Endothelial cell (in vitro differentiated cells): ENCODE results near the gene MVP. TPM values are rescaled to one million over a fixed set of nuclear protein-coding genes. Genes with fewer than 3 reads are reported as not detected.
A peak's percentile ranks its signal among the peaks of the same experiment; 100 is the strongest.

Experiments used
- DNase-seq: peaks from one replicate; pipeline ENCODE4 v3.0.0; 2021; ENCODE audit warnings: low spot score
- H3K27ac Mint-ChIP-seq: one replicate; pipeline ENCODE4 v1.8.0; 2021; ENCODE audit warnings: mixed read lengths, inconsistent platforms; ENCODE audit not compliant: unreplicated experiment
- H3K27me3 Mint-ChIP-seq: one replicate; pipeline ENCODE4 v1.8.0; 2021; ENCODE audit warnings: mild to moderate bottlenecking, moderate library complexity, mixed read lengths, inconsistent platforms; ENCODE audit not compliant: unreplicated experiment
- H3K36me3 Mint-ChIP-seq: one replicate; pipeline ENCODE4 v1.8.0; 2021; ENCODE audit warnings: mild to moderate bottlenecking, low read depth, mixed read lengths, inconsistent platforms; ENCODE audit not compliant: unreplicated experiment
- H3K4me1 Mint-ChIP-seq: one replicate; pipeline ENCODE4 v1.8.0; 2021; ENCODE audit warnings: mild to moderate bottlenecking, mixed read lengths, inconsistent platforms; ENCODE audit not compliant: unreplicated experiment
- H3K4me3 Mint-ChIP-seq: one replicate; pipeline ENCODE4 v1.8.0; 2021; ENCODE audit warnings: mild to moderate bottlenecking, mixed read lengths, inconsistent platforms; ENCODE audit not compliant: unreplicated experiment
- H3K9me3 Mint-ChIP-seq: one replicate; pipeline ENCODE4 v1.8.0; 2021; ENCODE audit warnings: mixed read lengths, inconsistent platforms; ENCODE audit not compliant: unreplicated experiment
- total RNA-seq: library from RNA; stranded (reverse); fragmentation: NEBNext Ultra II Directional; extraction: Animal tissue kit (Norgen Biotek cat#: 25700); gene quantifications from one replicate; pipeline ENCODE4 v1.2.1, GENCODE V29; 2021; ENCODE audit not compliant: unreplicated experiment
- TF ChIP-seq, protein P1 (sequence below): fragments of 200-600 bp; sonication (generic); IDR thresholded peaks from one replicate; pipeline ENCODE4 v1.5.0; 2021; ENCODE audit warnings: antibody characterized with exemption; ENCODE audit not compliant: unreplicated experiment

Gene MVP
- total RNA-seq, 1 donor from 2014 or later, result 2.0 TPM

DNA sequence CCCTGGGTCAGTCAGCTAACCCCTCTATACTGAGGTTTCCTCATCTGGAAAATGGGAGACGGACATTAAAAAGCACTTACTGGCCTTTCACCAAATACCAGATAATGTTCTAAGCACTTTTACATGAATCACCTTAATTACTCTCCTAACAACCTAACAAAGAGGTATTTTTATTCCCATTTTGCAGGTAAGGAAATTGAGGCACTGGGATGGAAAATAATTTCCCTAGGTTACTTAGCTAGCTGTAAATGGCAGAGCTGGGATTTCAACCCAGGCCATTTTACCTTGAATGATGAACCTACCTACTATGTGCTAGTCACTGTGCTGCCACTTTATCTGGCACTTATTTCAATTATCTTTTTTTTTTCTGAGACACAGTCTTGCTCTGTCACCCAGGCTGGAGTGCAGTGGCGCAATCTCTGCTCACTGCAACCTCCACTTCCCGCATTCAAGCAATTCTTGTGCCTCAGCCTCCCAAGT, 26.0 kb upstream of the MVP start:
- peaks cover 15% of the 10 kb centered on the region for H3K36me3 Mint-ChIP-seq
- TF ChIP-seq, protein P1, sequence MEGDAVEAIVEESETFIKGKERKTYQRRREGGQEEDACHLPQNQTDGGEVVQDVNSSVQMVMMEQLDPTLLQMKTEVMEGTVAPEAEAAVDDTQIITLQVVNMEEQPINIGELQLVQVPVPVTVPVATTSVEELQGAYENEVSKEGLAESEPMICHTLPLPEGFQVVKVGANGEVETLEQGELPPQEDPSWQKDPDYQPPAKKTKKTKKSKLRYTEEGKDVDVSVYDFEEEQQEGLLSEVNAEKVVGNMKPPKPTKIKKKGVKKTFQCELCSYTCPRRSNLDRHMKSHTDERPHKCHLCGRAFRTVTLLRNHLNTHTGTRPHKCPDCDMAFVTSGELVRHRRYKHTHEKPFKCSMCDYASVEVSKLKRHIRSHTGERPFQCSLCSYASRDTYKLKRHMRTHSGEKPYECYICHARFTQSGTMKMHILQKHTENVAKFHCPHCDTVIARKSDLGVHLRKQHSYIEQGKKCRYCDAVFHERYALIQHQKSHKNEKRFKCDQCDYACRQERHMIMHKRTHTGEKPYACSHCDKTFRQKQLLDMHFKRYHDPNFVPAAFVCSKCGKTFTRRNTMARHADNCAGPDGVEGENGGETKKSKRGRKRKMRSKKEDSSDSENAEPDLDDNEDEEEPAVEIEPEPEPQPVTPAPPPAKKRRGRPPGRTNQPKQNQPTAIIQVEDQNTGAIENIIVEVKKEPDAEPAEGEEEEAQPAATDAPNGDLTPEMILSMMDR, result no peak
- H3K27ac Mint-ChIP-seq, result no peak overlapping the region
- no peaks in the 10 kb centered on the region for H3K9me3 Mint-ChIP-seq
- H3K4me1 Mint-ChIP-seq, result peaks cover 13% of the 10 kb centered on the region
- DNase-seq, result no peak
- peaks cover 10% of the 10 kb centered on the region for H3K27me3 Mint-ChIP-seq
- no peak overlapping the region for H3K4me3 Mint-ChIP-seq

GRCh38 chr16:29802416-29802935, 17.8 kb upstream of the MVP start:
- Mint-ChIP-seq H3K4me1 (peaks cover 11% of the 10 kb centered on the region), H3K36me3 (peaks cover 13% of the 10 kb centered on the region), H3K27me3 (peaks cover 13% of the 10 kb centered on the region), H3K4me3 (no peak overlapping the region), H3K27ac (no peak overlapping the region), H3K9me3 (no peaks in the 10 kb centered on the region)
- TF ChIP-seq, protein P1, result no peak
- DNase-seq, result no peak

- peaks cover 21% of the 10 kb centered on the region for H3K4me1 Mint-ChIP-seq
These were observed 16.2 kb upstream of the MVP start for GRCh38 chr16:29804020-29804419.

GRCh38 chr16:29804455-29805231, 15.6 kb upstream of the MVP start:
- TF ChIP-seq, protein P1, result no peak
- Mint-ChIP-seq H3K4me1 (peaks cover 23% of the 10 kb centered on the region), H3K27ac (peak overlapping the region; percentile 99), H3K27me3 (peaks cover 22% of the 10 kb centered on the region), H3K4me3 (peak overlapping the region; percentile 99), H3K36me3 (peaks cover 14% of the 10 kb centered on the region), H3K9me3 (no peaks in the 10 kb centered on the region)
- no peak for DNase-seq

More at GRCh38 chr16:29804020-29804419, 16.2 kb upstream of the MVP start:
- peaks cover 14% of the 10 kb centered on the region for H3K36me3 Mint-ChIP-seq
- TF ChIP-seq, protein P1, result no peak
- peak overlapping the region; percentile 93 for H3K27ac Mint-ChIP-seq
- peak overlapping the region; percentile 99 for H3K4me3 Mint-ChIP-seq
- peaks cover 22% of the 10 kb centered on the region for H3K27me3 Mint-ChIP-seq
- DNase-seq, result no peak
- no peaks in the 10 kb centered on the region for H3K9me3 Mint-ChIP-seq
